GM19452 (cell line): ENCODE results near the gene STEAP2.
A peak's percentile ranks its signal among the peaks of the same experiment; 100 is the strongest.

Experiments
- ATAC-seq: cut with Tn5 transposase; IDR thresholded peaks from one replicate; pipeline ENCODE4 v1.9.1; 2021; ENCODE audit not compliant: unreplicated experiment

STEAP2 gene

DNA sequence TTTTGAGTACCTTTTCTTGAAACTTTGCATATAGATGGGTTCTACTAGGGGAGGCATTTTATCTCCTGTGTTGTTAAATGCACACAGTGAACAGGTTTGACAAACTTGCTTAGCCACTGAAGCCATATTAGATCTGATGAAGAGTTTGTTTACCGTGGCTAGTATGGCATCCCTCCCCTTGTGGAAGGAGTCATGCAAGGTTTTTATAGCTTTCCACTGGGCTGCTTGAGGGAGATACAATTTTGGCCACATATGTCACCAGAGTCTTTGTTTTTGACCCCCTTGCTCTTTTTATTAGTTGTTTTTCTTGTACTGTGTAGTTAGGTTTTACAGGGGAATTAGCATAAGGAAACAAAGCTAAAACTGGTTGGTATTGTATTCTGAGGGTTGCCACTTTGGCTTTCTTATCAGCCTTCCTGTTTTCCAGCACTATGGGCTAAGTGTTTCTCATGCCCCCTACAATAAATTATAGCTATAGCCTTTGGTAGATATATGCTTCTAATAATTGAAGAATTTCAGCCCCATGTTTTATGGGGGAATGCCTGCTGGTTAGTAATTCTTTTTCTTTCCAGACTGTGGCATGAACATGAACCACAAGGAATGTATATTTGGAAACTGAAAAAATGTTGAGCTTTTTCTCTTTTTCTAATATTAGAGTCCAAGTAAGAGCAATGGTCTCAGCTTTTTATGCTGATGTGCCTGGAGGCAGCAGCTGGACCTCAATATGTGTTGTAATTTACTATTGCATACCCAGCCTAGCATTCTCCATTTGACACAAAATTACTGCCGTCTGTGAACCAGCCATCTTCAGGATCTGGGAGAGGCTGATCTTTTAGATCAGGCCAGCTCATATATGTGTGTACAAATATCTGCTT is 18.4 kb upstream of the STEAP2 start:
- no peak for ATAC-seq

DNA sequence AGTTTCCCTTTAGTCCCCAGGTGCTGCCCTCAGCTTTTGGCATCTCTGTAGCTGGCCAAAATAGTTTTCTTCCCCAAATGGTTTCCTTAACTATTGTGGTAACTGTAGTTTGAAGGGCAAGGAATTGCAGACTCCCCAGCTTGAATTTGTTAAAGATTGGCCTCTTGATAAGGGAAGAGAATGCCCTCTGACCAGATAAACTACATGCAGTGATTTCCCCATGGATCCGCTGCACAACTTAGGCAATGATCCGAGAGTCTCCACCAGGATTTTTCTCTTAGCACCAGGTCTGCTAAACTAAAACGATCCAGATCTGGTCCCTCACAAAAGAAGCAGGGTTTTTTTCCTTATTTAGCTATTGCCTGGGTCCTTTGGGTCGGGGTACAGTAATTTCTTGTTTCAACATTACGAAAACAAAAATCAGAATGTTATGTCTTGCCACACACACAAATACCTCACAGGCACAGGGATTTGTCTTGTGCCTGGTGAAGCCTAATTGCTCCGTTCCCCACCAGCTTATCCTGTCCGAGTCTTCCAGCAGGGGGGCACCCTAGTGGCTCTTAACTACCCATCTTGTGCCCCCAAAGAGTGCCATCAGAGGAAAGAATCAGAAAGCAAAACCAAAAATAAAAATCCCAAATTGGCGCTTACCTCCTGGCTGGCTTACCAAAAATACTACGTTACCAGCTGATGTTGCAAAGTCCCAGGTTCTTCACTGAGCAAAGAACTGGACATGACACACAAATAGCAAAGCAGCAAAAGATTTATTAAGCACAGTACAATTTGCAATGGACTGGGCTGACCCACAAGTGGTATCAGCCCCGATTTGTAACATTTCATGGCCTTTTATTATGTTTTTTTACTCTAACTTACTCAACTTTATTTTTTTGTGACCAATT is 16.4 kb upstream of the STEAP2 start:
- ATAC-seq, result no peak

DNA sequence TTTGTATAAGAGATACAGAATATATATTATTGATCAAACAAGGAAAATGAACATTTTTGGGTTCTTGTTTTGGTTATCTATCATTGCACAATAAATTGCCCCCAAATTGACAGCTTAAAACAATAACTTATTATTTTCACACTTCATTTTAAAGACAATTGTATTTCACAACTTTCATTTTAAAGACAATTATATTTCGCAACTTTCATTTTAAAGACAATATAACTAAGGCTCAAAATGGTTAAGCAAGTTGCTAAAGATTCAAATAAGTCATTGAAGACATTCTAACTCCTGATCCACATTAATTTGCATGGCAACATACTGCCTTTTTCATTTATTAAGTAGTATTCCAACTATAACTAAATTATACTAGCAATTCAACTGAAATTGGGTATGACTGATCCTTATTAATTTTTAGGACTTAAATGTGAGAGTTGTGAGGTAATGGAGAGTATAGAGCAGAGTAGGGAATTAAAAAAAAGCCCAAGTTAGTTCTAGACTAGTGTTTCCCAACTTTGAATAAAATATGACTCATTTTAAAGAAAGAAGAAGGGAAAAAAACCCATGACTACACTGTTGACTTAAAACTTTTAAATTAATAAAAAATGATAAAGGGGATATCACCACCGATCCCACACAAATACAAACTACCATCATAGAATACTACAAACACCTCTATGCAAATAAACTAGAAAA is 9.9 kb upstream of the STEAP2 start:
- no peak for ATAC-seq

DNA sequence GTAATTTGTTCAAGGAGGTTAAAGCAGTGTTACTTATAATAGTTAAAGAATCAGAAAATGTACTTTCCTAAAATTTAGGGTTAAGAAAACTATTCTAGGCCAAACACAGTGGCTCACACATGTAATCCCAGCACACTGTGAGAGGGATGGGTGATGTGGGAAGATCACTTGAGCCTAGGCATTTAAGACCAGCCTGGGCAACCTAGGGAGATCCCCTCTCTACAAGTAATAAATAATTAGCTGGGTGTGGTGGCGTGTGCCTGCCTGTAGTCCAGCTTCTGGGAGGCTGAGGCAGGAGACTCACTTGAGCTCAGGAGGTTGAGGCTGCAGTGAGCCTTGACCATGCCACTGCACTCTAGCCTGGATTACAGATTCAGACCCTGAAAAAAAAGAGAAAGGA is 3.6 kb upstream of the STEAP2 start:
- no peak for ATAC-seq

DNA sequence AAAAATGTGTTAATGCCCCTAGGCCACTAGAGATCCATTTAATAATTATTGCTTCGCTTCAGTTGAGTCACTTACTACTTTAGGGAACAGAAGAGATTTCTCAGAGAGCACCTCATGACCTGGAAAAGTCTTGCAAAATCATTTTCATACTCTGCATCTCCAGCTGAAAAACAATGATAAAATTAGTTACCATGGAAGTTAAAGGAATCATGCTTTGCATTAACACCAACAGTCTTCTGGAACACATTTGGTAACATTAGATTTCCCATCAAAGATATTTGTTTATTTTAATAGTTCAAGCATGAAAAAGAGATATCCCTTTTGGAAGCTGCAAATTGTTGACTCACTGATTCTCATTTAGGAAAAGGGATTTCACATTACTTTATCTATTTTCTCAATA is 1.8 kb upstream of the STEAP2 start:
- ATAC-seq, result no peak

DNA sequence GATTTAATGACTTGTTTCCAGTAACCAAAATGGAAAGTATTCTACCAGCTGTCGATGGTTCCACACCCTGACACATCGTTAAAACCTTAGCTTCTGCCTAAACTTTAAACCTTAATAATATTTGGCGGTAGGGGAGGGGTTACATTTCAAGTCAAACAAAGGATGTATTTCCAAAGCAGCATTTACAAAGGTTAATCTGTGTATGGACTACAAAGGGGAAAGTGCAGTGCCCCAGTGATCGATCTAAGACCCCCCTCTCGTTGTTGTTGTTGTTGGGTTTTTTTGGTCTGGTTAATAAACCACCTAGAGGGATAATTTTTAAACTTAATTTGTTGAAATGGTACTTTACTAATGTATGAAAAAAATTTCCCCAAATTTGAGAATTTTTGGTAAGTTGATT is 1.1 kb upstream of the STEAP2 start:
- ATAC-seq, result no peak

DNA sequence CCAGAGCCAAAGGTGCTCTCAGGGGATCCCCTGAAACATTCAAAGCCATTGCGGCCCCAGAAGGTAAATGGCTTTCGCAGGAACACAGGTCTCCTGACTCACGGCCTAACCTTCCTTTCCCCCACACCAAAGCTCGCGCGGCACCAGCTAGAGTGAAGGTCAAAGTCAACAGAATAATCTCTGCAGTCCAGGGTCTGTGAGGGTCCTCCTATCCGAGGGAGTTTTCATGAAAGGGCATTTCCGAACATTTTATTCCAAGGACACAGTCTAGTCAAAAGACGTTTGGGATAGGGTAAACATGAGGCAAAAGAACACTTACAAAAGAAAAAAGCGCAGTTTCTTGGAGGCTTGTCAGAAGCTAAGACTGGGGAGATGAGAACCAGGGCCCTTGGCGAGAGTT is 559 bp upstream of the STEAP2 start:
- peak; percentile 3 for ATAC-seq

DNA sequence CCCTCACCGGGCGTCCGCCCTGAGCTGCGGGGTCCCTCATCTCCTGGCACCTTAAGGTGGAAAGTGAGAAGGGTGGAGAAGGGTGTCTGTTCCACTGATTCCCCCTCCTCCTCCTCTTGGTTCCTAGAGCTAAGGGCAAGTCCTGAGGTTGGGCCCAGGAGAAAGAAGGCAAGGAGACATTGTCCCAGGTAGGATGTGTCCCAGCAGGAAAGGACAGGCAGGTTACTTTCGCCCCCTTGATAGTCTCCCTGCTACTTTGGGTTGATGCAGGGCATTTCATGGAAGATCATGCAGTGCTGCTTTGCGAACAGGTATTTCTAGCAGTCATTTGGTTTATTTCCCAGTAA is 582 bp downstream of the STEAP2 start:
- ATAC-seq, result no peak

DNA sequence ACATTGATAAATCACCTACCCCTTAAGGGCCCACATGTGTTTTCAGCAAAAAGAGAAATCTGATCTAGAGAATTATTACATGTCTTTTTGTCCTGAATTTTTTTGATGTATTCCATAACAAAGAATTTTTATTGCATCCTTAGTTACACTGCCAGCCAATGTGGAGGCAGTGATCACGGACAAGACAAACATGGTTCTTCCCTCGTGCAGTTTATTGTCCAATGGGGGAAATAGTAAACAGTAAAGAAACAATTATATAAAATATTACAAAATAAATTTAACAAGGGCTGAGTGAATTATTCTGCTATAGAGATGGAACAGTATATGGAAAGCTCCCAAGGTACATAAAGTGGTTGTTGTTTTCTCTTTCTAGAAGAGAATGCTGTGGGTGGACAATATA is 2.0 kb downstream of the STEAP2 start:
- no peak for ATAC-seq

DNA sequence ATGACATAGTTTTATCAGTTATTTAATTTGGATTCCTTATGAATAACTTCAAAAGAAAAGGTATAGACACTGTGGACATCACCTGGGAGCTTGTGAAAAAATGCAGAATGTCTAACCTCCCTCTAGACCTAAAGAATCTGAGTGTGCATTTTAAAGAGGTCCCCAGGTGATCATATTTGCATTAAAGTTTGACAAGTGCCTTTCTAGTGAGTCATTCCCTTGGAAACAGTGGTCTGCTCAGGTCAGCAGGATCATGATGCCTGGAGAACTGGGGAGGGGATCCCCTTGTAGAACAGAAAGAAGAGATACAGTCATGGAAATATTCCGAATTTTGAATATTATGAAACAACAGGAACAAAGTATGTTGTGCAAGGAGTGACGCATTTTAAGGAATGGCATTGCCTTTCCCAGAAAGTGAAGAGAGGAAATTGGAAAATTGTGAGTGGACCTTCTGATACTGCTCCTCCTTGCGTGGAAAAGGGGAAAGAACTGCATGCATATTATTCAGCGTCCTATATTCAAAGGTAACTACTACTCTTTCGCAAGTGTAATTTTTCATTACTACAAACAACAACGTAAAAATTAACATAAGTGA is 4.6 kb downstream of the STEAP2 start:
- ATAC-seq, result no peak

DNA sequence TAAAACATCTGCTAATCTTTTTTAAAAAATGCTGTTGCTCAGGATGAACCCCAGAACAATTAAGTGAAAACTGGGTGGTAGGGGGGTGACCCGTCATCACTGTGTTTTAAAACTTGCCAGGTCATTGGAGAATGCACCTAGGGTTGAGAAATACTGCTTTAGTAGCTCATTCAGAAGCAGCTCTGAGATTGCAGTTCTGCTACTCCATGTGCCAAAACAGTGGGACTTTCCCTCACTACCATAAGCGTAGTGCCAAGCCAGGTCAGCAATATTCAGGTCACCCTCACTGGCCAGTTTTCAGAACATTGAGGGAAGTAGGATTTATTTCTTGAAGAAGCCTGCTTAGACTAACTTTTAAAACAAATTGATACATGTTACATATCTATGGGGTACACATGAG is 5.2 kb downstream of the STEAP2 start:
- no peak for ATAC-seq

DNA sequence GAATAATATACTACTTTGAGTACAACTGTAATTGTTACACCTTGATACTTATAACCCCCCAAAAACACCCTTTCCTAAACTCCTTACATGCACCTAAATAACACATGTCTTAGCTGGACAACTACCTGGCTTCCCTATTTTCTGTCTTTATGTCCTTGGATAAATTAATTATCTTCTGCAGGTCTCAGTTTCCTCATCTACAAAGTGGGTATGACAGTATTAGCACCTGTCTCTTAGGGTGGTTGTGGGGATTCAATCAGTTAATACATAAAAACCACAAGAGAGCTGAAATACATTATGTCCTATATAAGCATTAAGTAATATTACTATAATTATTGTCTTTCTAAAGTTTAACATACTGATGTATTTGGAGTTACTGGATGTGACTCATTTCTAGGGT is 10.8 kb downstream of the STEAP2 start:
- no peak for ATAC-seq

DNA sequence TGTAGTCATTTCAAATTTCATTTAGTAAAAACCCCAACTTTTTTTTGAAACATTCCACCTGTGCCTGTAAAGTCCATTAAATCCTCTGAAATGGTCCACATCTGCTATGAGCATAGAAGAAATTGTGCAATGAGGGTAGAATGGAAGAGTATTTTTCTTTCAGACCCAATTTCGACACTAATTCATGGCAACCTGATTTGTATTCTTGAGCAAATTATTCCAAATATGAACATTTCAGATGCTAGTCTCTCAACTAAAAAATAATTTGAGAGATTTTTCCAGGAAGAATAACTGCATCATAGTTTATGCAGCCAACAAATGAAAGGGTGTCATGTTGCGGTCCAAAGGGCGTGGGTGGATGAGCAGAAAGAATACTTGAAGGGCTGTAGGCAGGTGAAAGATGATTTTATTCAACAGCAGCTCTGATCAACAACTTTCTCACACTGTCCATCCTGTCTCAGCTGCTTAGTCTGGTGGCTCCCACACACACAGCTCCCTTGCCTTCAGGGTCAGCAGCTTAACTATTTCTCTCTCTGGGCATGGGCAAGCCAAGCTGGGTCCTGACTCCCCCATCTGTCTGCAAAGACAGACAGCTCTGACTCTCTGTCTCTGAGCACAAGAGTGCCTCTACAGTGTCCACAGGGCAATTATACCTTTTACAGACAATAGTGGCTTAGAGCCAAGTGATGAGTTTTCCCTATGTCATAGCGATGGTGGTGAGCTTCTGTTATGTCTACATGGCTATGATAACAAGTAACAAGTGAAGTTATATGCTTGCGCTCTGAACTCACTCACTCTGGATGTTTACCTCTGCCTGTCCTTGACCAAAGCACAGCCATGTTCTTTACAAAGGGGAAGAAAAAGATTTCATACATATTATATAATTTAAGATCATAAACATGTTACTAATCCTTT is 11.5 kb downstream of the STEAP2 start:
- no peak for ATAC-seq

DNA sequence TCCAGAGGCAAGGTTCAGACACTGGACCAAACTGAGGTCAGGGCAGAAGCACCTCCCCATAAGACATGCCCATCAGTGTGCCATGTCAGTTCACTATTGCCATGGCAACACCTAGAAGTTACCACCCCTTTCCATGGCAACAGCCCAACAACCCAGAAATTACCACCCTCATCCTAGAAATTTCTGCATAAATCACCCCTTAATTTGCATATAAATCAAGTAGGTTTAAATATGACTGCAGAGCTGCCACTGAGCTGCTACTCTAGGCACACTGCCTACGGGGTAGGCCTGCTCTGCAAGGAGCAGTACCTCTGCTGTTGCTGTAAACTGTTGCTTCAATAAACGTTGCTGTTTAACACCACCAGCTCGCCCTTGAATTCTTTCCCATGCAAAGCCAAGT is 12.7 kb downstream of the STEAP2 start:
- no peak for ATAC-seq

DNA sequence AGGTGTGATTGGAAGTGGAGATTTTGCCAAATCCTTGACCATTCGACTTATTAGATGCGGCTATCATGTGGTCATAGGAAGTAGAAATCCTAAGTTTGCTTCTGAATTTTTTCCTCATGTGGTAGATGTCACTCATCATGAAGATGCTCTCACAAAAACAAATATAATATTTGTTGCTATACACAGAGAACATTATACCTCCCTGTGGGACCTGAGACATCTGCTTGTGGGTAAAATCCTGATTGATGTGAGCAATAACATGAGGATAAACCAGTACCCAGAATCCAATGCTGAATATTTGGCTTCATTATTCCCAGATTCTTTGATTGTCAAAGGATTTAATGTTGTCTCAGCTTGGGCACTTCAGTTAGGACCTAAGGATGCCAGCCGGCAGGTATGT is 13.6 kb downstream of the STEAP2 start:
- ATAC-seq, result no peak

DNA sequence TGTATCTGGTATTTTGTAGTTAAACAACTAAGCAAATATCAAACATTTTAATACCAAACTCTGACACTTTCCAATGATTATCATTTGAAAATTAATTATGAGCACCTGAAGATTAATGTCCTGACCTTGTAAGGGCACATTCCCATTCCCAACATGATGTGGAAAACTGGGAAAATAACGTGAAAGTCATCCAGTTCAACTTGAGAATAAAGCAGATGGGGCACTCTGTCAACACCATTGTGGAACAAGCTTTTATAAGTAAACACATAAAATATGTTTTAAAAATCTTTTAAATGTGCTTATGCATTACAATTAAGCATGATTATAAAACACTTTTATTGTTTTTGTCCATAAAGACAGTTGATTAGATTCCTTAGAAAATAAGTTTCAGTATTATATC is 14.1 kb downstream of the STEAP2 start:
- ATAC-seq, result no peak

DNA sequence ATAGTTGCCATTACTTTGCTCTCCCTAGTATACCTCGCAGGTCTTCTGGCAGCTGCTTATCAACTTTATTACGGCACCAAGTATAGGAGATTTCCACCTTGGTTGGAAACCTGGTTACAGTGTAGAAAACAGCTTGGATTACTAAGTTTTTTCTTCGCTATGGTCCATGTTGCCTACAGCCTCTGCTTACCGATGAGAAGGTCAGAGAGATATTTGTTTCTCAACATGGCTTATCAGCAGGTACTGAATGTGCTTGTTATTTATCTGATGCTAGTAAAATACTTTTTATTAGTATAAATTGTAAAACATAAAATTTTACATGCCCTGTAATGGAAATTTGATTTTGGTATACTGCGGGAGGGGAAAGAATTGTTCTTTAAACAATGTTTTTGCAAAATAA is 15.7 kb downstream of the STEAP2 start:
- ATAC-seq, result no peak

DNA sequence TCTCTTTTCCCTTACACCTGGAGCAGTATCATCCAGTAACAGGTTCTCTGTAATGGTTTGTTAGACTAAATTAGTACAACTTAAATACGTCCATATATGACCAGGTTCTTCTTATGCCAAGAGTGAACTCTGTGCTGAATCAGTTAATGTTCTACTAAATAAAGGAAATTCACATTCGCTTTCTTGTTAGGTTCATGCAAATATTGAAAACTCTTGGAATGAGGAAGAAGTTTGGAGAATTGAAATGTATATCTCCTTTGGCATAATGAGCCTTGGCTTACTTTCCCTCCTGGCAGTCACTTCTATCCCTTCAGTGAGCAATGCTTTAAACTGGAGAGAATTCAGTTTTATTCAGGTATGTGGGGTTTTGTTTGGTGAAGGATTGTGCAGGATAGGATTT is 18.1 kb downstream of the STEAP2 start:
- no peak for ATAC-seq

DNA sequence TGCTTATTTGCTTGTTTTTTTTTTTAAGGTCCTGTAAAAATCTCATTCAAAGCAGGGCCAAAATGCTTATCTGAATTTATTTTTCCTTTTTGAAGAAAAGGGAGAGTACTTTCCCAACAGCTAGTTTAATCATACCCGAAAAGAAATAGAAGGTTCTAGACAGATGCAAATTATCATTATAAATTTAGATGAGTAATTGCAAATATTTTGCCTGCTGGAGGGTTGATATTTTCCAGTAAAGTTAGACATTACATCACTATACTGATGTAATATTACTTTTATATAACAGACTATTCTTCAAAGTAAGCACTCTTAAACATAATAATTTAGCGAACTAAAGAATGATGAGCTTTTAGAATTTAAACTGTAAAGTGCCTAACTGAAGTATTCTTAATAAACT is 19.3 kb downstream of the STEAP2 start:
- ATAC-seq, result no peak

DNA sequence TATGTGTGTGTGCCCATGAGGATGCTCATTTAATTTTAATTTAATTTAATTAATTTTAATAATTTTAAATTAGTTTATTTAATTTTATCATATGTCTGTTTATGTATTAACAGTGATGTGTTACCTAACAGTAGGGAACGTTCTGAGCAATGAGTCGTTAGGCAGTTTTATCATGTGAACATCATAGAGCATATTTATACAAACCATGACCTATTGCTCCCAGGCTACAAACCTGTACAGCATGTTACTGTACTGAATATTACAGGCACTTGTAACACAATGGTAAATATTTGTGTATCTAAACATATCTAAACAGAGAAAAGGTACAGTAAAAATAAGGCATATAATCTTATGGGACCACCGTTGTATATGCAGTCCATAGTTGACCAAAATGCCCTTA is 19.8 kb downstream of the STEAP2 start:
- ATAC-seq, result no peak
